Measurements from ENCODE around the gene CDS2.
"Not testable (repeated sequence)": the region's sequence is repeated elsewhere in the genome, so short reads cannot be mapped to it uniquely, and the experiment has no call there.

CDS2 gene

DNA sequence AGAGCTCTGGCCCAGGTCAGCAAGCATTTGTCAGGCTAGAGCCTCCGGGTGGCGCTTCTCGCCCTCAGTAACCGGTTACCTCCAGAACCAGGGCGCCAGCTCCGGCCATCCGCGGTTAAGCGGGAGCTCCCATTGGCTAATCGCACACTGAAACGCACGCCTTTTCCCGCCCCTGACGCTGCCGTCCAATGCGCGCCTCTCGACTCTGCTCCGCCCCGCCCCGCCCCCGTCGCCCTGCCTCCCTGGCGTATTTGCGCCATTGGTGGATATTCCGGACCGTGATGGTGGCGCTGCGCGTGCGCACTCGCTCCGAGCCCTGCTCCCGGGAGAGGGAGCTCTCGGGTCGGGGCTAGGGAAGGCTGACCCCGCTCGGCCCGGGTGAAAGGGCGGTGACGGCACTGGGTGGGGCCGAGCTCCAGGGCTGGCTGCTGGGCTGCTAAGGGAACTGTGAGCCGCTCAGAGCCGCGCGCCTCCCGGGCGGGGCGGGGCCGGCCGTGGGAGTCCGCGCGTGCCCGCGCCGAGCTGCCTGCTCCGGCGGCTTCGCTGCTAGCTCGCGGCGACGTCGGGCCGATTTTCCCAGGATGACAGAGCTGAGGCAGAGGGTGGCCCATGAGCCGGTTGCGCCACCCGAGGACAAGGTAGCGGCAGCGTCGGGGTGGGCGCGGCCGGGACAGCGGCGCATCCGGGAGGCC lies at the start of gene CDS2:
CDS2 (plus strand) TSS at position 497 of the 692 bp plus-strand sequence; CDS start at position 582, 85 bp downstream.
- peak; percentile 85 for FAIRE-seq

DNA sequence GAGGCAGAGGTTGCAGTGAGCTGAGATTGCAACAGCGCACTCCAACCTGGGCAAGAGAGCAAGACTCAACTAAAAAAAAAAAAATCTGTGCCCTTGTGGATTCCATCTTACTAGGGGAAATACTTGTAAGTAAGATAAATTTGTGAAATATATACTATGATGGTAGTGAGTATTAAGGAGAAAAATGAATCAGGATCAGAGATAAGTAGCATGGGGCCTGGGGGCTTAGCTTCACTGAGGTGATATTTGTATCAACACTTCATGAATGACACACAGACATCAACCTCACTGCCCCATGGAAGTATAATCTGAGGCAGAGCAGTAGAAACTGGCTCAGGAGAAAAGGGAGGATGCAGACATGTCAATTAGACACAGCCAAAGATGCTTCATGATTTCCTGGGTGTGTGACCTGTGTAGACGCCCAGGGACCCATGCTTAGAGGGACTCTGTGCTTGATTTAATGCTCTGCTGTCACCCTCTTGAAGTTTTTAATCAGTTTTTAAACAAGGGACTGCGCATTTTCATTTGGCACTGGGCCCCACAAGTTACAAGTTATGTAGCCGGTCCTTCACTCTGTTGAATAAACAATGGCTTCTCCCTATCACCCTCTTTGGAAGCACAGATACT lies 48.9 kb upstream of the CDS2 start:
- FAIRE-seq: no peak

- no peak for FAIRE-seq
These were observed 48.3 kb upstream of the CDS2 start for GRCh38 chr20:5078399-5078958.

- FAIRE-seq: no peak
These were observed 46.4 kb upstream of the CDS2 start for GRCh38 chr20:5080384-5080877.

GRCh38 chr20:5085380-5085779 lies 41.4 kb upstream of the CDS2 start:
- FAIRE-seq: no peak

DNA sequence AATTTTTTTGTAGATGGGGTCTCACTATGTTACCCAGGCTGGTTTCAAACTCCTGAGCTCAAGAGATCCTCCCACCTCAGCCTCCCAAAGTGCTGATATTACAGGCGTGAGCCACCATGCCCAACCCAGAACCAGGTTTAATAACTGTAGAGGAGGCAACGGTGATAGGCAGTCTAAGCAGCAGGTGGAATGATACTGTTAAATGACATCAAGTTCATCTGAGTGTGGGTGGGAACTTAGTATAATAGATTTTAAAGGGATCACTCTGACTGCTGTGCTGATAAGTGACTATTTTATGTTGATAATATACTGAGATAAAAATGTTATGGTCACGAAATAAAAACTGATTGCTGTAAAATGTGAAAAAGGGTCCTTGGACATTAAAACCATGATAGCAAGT lies 38.1 kb upstream of the CDS2 start:
- no peak for FAIRE-seq

- FAIRE-seq: no peak
These were observed 36.6 kb upstream of the CDS2 start for GRCh38 chr20:5090191-5090590.

GRCh38 chr20:5091902-5092301 lies 34.9 kb upstream of the CDS2 start:
- FAIRE-seq: no peak

- no peak for FAIRE-seq
These were observed 34.0 kb upstream of the CDS2 start for GRCh38 chr20:5092765-5093339.

GRCh38 chr20:5095454-5095853 lies 31.4 kb upstream of the CDS2 start:
- FAIRE-seq: no peak

DNA sequence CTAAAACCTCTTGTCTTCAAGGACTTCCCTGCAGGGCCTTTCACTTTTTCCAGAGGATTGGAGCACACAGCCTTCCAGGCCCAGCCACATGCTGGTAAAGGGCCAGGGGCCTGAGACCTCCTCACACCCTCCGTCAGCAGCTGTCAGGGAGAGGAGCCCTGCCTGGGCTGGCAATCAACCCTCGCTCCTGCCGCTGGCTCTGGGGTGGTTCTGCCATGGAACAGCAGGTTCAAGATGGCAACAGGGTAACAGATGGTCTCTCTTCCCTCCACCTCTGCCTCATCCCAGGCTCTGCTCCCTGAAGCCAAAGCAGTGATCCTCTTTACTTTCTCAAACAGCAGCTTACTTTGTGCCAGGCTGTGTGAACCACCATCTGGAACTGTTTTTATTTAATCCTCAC lies 30.9 kb upstream of the CDS2 start:
- FAIRE-seq: no peak

DNA sequence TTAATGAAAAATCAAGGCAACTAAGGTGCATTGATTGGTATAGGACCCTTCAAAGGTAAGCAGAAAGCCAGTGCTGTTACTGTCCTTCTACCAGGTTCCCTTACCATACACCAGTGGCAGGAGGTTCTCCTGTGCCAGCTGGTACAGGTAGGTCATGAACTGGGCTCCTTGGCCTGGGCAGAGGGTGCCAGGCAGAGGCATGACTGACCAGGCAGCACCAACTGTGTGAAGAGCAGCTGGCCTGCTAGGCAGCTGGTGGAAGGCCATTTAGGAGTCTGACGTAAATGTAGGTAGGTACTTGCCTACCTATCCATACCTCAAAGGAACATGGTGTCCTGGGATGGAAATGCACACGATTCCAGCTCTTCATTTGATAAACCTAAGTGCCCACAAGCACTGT lies 30.3 kb upstream of the CDS2 start:
- no peak for FAIRE-seq

DNA sequence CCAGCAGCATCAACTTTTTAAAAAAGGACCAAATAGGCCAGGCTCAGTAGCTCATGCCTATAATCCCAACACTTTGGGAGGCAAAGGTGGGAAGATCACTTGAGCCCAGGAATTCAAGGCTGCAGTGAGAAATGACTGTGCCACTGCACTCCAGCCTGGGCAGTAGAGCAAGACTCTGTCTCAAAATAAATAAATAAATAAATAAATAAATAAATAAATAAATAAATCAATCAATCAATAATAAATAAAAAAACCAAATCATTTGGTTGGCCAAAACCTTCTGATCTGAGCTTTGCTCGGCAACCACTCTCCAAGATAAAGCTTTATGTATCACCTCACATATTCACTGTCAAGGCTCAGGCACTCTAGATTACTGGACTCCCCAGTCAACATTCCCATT lies 27.8 kb upstream of the CDS2 start:
- not testable (repeated sequence) for FAIRE-seq

GRCh38 chr20:5099909-5100308 lies 26.9 kb upstream of the CDS2 start:
- not testable (repeated sequence) for FAIRE-seq

DNA sequence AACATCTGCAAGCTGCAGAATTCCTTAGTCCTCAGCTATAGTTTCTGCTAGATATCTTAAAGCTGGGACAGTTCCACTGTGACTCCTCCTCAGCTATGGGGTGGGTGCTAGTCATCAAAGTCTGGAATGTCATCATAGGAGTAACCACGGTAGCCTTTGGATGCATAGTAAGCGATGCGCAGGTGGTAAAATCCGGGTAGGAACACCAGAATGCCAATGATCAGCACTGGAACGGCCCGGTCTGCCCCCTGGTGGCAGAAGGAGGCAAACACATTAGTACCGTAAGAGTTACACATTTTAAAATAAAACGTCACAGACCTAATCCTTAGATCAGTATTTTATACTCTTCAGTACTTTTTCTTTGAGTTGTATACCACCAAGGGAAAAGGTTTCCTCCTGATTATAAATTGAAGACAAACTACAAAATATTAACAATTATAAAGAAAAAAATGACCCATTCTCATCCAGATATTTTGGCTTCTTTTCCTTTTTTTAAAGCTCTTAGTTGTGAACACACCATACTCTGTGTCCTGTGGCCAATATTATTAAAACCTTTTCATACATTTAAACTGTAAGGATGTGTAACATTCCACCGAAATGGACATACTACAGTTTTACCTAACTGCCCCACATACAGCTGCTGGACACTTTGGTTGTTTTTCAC lies 26.0 kb upstream of the CDS2 start:
- FAIRE-seq: no peak

GRCh38 chr20:5104479-5104878 lies 22.3 kb upstream of the CDS2 start:
- FAIRE-seq: no peak

DNA sequence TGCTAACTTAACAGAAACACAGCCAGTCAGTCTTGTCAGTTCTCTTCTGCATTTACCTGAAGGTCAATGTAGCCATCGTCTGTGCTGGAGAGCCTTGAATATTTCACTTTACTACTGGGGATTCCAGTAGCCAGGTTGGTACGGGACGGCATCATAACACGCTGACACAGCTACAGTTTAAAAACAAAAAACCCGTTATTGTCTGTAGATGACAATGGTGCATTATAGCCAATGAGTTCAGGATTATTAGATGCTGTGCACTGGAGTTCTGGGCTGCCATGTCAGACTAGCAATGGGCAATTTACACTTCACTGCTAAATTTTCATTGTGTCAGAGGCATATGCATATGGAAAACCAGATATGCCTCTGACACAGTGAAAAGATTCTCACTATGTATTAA lies 17.5 kb upstream of the CDS2 start:
- no peak for FAIRE-seq

GRCh38 chr20:5113615-5113986 lies 13.2 kb upstream of the CDS2 start:
- no peak for FAIRE-seq

GRCh38 chr20:5114403-5114802 lies 12.4 kb upstream of the CDS2 start:
- no peak for FAIRE-seq

DNA sequence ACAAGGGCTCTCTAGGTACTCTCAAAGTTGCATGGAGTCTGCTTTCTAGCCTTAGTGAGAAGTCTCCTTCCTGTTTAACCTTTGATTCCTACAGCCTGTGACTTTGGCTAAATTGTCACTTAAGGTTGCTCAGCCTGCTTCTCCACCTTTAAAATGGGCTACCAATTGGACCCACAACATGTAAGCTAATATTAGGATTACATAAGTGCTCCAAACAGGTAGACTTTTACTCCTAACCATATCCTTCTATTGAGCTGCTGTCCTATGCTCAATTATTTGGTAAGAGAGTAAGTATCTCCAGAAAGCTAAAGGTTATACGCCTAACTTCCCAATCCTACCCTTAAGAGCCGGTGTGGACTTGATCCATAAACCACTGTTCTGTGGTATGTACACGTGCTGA lies 9.9 kb upstream of the CDS2 start:
- FAIRE-seq: no peak

DNA sequence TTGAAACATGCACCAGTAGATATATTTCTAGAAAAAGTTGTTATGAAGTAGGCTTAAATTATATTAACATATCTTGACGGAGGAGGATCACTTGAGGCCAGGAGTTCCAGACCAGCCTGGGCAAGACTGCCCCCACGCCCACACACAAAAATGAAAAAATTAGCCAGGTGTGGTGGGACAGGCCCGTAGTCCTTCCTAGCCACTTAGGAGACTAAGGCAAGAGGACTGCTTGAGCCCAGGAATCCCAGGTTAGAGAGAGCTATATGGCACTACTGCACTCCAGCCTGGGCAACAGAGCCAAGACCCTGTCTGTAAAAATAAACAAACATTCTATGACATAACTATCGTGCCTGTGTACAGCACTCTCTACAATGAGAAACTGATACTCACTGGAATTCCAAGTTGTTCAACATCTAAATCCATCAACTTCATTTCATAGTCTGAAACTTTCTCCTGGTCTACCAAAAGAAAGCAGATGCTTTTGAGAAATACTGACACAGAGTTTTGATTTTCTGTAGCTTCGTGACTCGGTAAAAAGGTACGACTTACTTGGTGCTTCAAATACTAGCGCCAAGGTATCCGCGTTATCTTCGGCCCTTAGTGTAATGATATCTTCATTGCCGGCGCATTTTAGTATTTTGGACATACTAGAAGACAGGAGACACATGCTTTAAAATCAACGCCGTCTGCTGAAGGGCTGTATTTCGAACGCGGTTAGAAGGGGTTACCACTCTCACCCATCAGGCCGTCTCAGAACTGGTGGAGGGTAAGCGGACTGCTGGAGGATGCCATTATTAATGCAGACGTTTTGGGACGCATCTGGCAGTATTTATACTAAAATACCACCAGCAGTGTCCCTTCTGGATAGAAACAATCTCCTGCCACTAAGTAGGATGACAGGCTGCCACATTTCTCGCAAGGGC lies 8.3 kb upstream of the CDS2 start:
- no peak for FAIRE-seq

DNA sequence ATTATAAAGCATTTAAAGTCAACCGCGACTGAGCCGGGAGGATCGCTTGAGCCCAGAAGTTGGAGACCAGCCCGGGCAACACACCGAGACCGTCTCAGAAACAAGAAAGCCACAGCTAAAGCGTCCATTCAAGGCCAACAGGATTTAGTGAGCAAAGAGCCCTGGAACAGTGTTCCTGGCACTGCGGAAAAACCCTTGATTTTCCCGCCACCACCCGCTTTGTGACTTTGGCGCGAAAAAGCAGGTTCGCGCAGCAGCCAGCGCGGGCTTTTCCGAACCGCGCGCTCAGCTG lies 7.7 kb upstream of the CDS2 start:
- no peak for FAIRE-seq
